ENCODE results near the gene KRT6C.
"Not testable (repeated sequence)": the region's sequence is repeated elsewhere in the genome, so short reads cannot be mapped to it uniquely, and the experiment has no call there.

KRT6C gene

GRCh38 chr12:52515927-52516831 is 42.6 kb upstream of the KRT6C start:
- no peaks in the 10 kb centered on the region for H3K36me3 ChIP-seq (ENCODE audit: control insufficient read depth, insufficient read depth, low read length)
- WGBS (ENCODE audit: insufficient coverage, insufficient read length), result no CpG with 5 or more reads among the region's 15 CpGs
- H3K9me3 ChIP-seq (ENCODE audit: control insufficient read depth, insufficient read depth, low read length), result no peaks in the 10 kb centered on the region
- no peaks in the 10 kb centered on the region for H3K4me1 ChIP-seq (ENCODE audit: control insufficient read depth, insufficient read depth, low read length)
- no peaks in the 10 kb centered on the region for H3K27me3 ChIP-seq (ENCODE audit: control insufficient read depth, insufficient read depth, low read length)
- H3K27ac ChIP-seq (ENCODE audit: low read length), result no peak overlapping the region
- no peak overlapping the region for H3K4me3 ChIP-seq (ENCODE audit: low read length)
- no peak for DNase-seq (ENCODE audit: low read depth, low spot score)

- H3K4me1 ChIP-seq (ENCODE audit: control insufficient read depth, insufficient read depth, low read length), result no peaks in the 10 kb centered on the region
- no peaks in the 10 kb centered on the region for H3K36me3 ChIP-seq (ENCODE audit: control insufficient read depth, insufficient read depth, low read length)
- H3K27ac ChIP-seq (ENCODE audit: low read length), result no peak overlapping the region
- no peak overlapping the region for H3K4me3 ChIP-seq (ENCODE audit: low read length)
- no peaks in the 10 kb centered on the region for H3K27me3 ChIP-seq (ENCODE audit: control insufficient read depth, insufficient read depth, low read length)
- WGBS (ENCODE audit: insufficient coverage, insufficient read length), result no CpG with 5 or more reads among the region's 1 CpG
- H3K9me3 ChIP-seq (ENCODE audit: control insufficient read depth, insufficient read depth, low read length), result no peaks in the 10 kb centered on the region
- DNase-seq (ENCODE audit: low read depth, low spot score), result no peak
These were observed 41.7 kb upstream of the KRT6C start for GRCh38 chr12:52515319-52515646.

DNA sequence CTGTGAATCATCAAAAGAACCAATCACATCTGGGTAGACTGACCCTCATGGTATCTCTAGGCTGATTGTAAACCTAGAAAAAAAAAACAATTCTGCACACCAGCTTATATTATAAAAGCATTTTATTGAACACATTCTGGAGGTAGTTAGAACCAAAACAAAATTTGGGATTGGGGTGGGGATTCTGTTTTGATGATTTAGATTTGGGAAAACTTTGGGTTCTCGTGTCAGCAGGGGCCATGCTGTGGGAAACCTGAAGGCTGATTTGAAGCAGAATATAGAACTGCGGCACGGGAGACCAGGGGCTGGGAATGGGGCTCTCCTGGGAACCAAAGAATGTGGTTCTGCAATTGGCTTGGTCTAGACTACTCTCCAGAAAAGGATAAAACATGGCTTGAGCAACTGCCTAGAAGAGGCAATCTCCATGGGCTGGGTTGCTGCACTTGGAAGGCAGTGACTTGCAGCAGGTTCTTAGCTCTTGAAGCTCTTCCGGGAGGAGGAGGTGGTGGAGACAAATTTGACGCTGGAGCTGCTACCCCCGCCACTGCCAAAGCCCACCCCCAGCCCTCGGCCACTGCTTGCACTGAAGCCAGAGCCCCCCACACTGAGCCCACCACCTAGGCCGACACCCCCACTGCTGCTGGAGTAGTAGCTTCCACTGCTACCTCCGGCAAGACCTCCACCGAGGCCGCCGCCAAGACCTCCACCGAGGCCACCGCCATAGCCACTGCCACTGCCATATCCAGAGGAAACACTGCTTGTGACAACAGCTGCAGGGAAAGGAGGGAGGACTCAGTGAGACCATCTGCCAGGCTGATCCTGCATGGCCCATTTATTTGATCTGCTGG is 41.1 kb upstream of the KRT6C start:
- H3K27me3 ChIP-seq (ENCODE audit: control insufficient read depth, insufficient read depth, low read length), result no peaks in the 10 kb centered on the region
- no CpG with 5 or more reads among the region's 14 CpGs for WGBS (ENCODE audit: insufficient coverage, insufficient read length)
- H3K9me3 ChIP-seq (ENCODE audit: control insufficient read depth, insufficient read depth, low read length), result no peaks in the 10 kb centered on the region
- H3K4me3 ChIP-seq (ENCODE audit: low read length), result no peak overlapping the region
- H3K36me3 ChIP-seq (ENCODE audit: control insufficient read depth, insufficient read depth, low read length), result no peaks in the 10 kb centered on the region
- no peaks in the 10 kb centered on the region for H3K4me1 ChIP-seq (ENCODE audit: control insufficient read depth, insufficient read depth, low read length)
- H3K27ac ChIP-seq (ENCODE audit: low read length), result no peak overlapping the region
- no peak for DNase-seq (ENCODE audit: low read depth, low spot score)

- Histone ChIP-seq H3K4me1 (ENCODE audit: control insufficient read depth, insufficient read depth, low read length) (no peaks in the 10 kb centered on the region), H3K9me3 (ENCODE audit: control insufficient read depth, insufficient read depth, low read length) (no peaks in the 10 kb centered on the region), H3K27ac (ENCODE audit: low read length) (no peak overlapping the region), H3K27me3 (ENCODE audit: control insufficient read depth, insufficient read depth, low read length) (no peaks in the 10 kb centered on the region), H3K4me3 (ENCODE audit: low read length) (no peak overlapping the region), H3K36me3 (ENCODE audit: control insufficient read depth, insufficient read depth, low read length) (no peaks in the 10 kb centered on the region)
- WGBS (ENCODE audit: insufficient coverage, insufficient read length), result no CpG with 5 or more reads among the region's 6 CpGs
- no peak for DNase-seq (ENCODE audit: low read depth, low spot score)
These were observed 40.1 kb upstream of the KRT6C start for GRCh38 chr12:52513736-52514135.

DNA sequence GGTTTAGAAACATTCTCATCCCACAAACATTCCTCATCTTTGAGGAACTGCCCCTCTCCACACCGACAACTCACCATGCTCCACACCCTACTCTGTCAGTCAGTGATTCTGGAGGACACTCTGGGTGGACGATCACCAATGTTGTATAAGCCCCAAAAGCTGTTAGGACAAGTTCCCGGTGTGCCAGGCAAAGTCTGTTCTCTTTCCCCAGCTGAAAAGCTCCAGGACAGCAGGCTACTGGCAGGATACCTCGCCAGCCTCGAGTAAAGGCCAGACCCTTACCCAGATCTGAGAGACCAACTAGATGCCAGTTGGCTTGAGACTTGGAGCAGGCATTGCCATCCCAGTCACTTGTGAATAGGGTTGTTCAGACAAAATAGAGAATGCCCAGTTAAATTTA is 34.6 kb upstream of the KRT6C start:
- Histone ChIP-seq H3K36me3 (ENCODE audit: control insufficient read depth, insufficient read depth, low read length) (no peaks in the 10 kb centered on the region), H3K9me3 (ENCODE audit: control insufficient read depth, insufficient read depth, low read length) (no peaks in the 10 kb centered on the region), H3K4me3 (ENCODE audit: low read length) (no peak overlapping the region), H3K27ac (ENCODE audit: low read length) (no peak overlapping the region), H3K27me3 (ENCODE audit: control insufficient read depth, insufficient read depth, low read length) (no peaks in the 10 kb centered on the region), H3K4me1 (ENCODE audit: control insufficient read depth, insufficient read depth, low read length) (no peaks in the 10 kb centered on the region)
- no peak for DNase-seq (ENCODE audit: low read depth, low spot score)
- WGBS (ENCODE audit: insufficient coverage, insufficient read length), result no CpG with 5 or more reads among the region's 5 CpGs

GRCh38 chr12:52506858-52507715 is 33.5 kb upstream of the KRT6C start:
- no CpG with 5 or more reads among the region's 4 CpGs for WGBS (ENCODE audit: insufficient coverage, insufficient read length)
- no peaks in the 10 kb centered on the region for H3K4me1 ChIP-seq (ENCODE audit: control insufficient read depth, insufficient read depth, low read length)
- no peak overlapping the region for H3K4me3 ChIP-seq (ENCODE audit: low read length)
- DNase-seq (ENCODE audit: low read depth, low spot score), result no peak
- no peaks in the 10 kb centered on the region for H3K36me3 ChIP-seq (ENCODE audit: control insufficient read depth, insufficient read depth, low read length)
- no peak overlapping the region for H3K27ac ChIP-seq (ENCODE audit: low read length)
- H3K27me3 ChIP-seq (ENCODE audit: control insufficient read depth, insufficient read depth, low read length), result no peaks in the 10 kb centered on the region
- H3K9me3 ChIP-seq (ENCODE audit: control insufficient read depth, insufficient read depth, low read length), result no peaks in the 10 kb centered on the region

DNA sequence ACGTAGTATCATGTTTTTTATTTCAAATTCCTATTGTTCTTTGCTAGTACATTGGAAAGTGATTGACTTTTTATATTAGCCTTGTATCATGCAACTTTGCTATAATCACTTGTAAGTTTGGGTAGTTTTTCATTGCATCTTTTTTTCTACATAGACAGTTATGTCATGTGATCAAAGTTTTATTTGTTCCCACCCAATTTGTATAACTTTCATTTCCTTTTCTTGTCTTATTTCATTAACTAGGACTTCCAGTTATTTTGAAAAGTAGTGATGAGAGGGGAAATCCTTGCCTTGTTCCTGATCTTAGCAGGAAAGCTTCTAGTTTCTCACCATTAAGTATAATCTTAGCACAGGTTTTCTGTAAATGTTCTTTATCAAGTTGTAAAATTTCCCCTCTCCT is 29.3 kb upstream of the KRT6C start:
- no peaks in the 10 kb centered on the region for H3K36me3 ChIP-seq (ENCODE audit: control insufficient read depth, insufficient read depth, low read length)
- WGBS (ENCODE audit: insufficient coverage, insufficient read length), result no CpG with 5 or more reads among the region's 1 CpG
- no peak overlapping the region for H3K4me3 ChIP-seq (ENCODE audit: low read length)
- H3K27ac ChIP-seq (ENCODE audit: low read length), result no peak overlapping the region
- no peaks in the 10 kb centered on the region for H3K9me3 ChIP-seq (ENCODE audit: control insufficient read depth, insufficient read depth, low read length)
- H3K4me1 ChIP-seq (ENCODE audit: control insufficient read depth, insufficient read depth, low read length), result no peaks in the 10 kb centered on the region
- no peaks in the 10 kb centered on the region for H3K27me3 ChIP-seq (ENCODE audit: control insufficient read depth, insufficient read depth, low read length)
- no peak for DNase-seq (ENCODE audit: low read depth, low spot score)

DNA sequence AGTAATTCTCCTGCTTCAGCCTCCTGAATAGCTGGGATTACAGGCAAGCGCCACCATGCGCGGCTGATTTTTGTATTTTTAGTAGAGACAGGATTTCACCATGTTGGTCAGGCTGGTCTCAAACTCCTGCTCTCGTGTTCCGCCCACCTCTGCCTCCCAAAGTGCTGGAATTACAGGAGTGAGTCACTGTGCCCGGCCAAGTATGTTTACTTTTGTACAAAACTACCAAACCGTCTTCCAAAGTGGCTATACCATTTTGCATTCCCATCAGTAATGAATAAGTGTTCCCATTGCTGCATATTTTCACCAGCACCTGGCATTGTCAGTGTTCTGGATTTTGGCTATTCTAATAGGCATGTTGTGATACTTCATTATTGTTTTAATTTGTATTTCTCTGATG is 27.9 kb upstream of the KRT6C start:
- Histone ChIP-seq H3K36me3 (ENCODE audit: control insufficient read depth, insufficient read depth, low read length) (no peaks in the 10 kb centered on the region), H3K9me3 (ENCODE audit: control insufficient read depth, insufficient read depth, low read length) (no peaks in the 10 kb centered on the region), H3K27me3 (ENCODE audit: control insufficient read depth, insufficient read depth, low read length) (no peaks in the 10 kb centered on the region), H3K4me3 (ENCODE audit: low read length) (no peak overlapping the region), H3K4me1 (ENCODE audit: control insufficient read depth, insufficient read depth, low read length) (peaks cover 5% of the 10 kb centered on the region; the same call in 1 of the 2 replicates), H3K27ac (ENCODE audit: low read length) (no peak overlapping the region)
- no CpG with 5 or more reads among the region's 7 CpGs for WGBS (ENCODE audit: insufficient coverage, insufficient read length)
- no peak for DNase-seq (ENCODE audit: low read depth, low spot score)

DNA sequence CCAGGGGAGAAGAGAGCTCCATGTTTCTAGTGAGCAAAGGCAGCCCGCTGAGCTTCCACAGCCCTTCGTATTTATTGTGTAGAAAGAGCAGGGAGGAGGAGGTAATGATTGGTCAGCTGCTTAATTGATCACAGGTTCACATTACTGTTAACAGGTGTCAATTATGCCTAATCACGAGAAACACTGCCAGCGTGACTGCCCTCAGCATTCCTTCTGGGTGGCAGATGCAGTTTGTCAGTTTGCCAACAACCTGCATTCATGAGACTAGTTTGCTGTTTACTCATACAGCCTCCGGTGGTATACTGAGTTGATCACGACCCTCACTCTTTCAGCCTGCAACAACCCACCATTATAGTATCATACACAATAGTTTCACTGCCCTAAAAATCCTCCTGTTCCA is 27.0 kb upstream of the KRT6C start:
- H3K4me1 ChIP-seq (ENCODE audit: control insufficient read depth, insufficient read depth, low read length); H3K27ac ChIP-seq (ENCODE audit: low read length); H3K9me3 ChIP-seq (ENCODE audit: control insufficient read depth, insufficient read depth, low read length); H3K4me3 ChIP-seq (ENCODE audit: low read length); H3K36me3 ChIP-seq (ENCODE audit: control insufficient read depth, insufficient read depth, low read length); H3K27me3 ChIP-seq (ENCODE audit: control insufficient read depth, insufficient read depth, low read length); DNase-seq (ENCODE audit: low read depth, low spot score): not testable (repeated sequence)
- WGBS (ENCODE audit: insufficient coverage, insufficient read length), result no CpG with 5 or more reads among the region's 6 CpGs

Measured in iPS DF 6.9 (cell line).